Panc1 (cell line): Measurements from ENCODE around the gene NUB1. TPM values are rescaled to one million over a fixed set of nuclear protein-coding genes. Genes with fewer than 3 reads are reported as not detected.

Source experiments
- ATAC-seq: fragments of 200-7000 bp; cut with Tn5 transposase; 2 replicates; pipeline ENCODE4 v1.9.1; 2020; ENCODE audit warnings: mild to moderate bottlenecking, moderate library complexity
- BruUV-seq: library from RNA; stranded (reverse); fragments of 400-500 nt; replicated peaks from 2 replicates; lab custom pipeline; 2021; lab: Mats Ljungman, UMichigan
- CTCF ChIA-PET: fragments of 300-600 bp; sonication (Branson Sonifier 250); formaldehyde crosslinking; loops from one replicate; lab custom pipeline; 2022; ENCODE audit warnings: antibody characterized with exemption; lab: Charles Lee
- POLR2A ChIA-PET: fragments of 300-600 bp; sonication (Branson Sonifier 250); formaldehyde crosslinking; loops from one replicate; lab custom pipeline; 2022; ENCODE audit warnings: antibody characterized with exemption; lab: Charles Lee
- DNase-seq: peaks from one replicate; pipeline ENCODE4 v3.0.0-alpha.2; 2010; ENCODE audit warnings: low read depth, low spot score
- H3K27ac ChIP-seq: 2 replicates; pipeline ENCODE4 v1.5.1; 2011; ENCODE audit warnings: mild to moderate bottlenecking, low read length, inconsistent platforms
- H3K27me3 ChIP-seq: fragments of 200-500 bp; sonication (Bioruptor generic); 2 replicates; pipeline ENCODE4 v1.6.0; 2014; ENCODE audit warnings: low read length, inconsistent platforms; ENCODE audit not compliant: control insufficient read depth, insufficient read depth
- H3K36me3 ChIP-seq: fragments of 200-500 bp; sonication (Bioruptor generic); 2 replicates; pipeline ENCODE4 v1.5.1; 2014; ENCODE audit warnings: inconsistent platforms, mild to moderate bottlenecking, low read length, moderate library complexity; ENCODE audit not compliant: control insufficient read depth, insufficient read depth
- H3K4me1 ChIP-seq: 2 replicates; pipeline ENCODE4 v1.5.1; 2011; ENCODE audit warnings: inconsistent platforms, mild to moderate bottlenecking, low read length, moderate library complexity; ENCODE audit not compliant: control insufficient read depth, insufficient read depth
- H3K4me3 ChIP-seq, 2 experiments: 2 replicates each; pipeline ENCODE4 v1.5.1; 2011 to 2012; ENCODE audit warnings: low read depth in 2 of 2, low read length in 2 of 2, mild to moderate bottlenecking in 2 of 2, inconsistent platforms in 1 of 2, moderate library complexity in 1 of 2
- H3K9me3 ChIP-seq: fragments of 200-500 bp; sonication (Bioruptor generic); 2 replicates; pipeline ENCODE4 v1.5.1; 2014; ENCODE audit warnings: low read depth, mild to moderate bottlenecking, inconsistent platforms, low read length, moderate library complexity; ENCODE audit not compliant: control insufficient read depth, insufficient read depth
- POLR2AphosphoS5 ChIP-seq: IDR thresholded peaks from 2 replicates; pipeline ENCODE4 v1.6.1; 2012; ENCODE audit warnings: mild to moderate bottlenecking, low read depth, low read length, moderate library complexity
- REST ChIP-seq, 2 experiments: IDR thresholded peaks; 2 replicates each; pipeline ENCODE4 v1.6.1; 2011 to 2012; ENCODE audit warnings: low read depth in 2 of 2, control low read depth in 1 of 2, low read length in 1 of 2, mild to moderate bottlenecking in 1 of 2, moderate library complexity in 1 of 2; ENCODE audit not compliant: insufficient read depth in 1 of 2
- SIN3A ChIP-seq: IDR thresholded peaks from 2 replicates; pipeline ENCODE4 v1.6.1; 2012; ENCODE audit warnings: low read depth, mild to moderate bottlenecking, low read length, moderate library complexity, borderline replicate concordance; ENCODE audit not compliant: insufficient read depth
- TCF7L2 ChIP-seq: IDR thresholded peaks from 2 replicates; pipeline ENCODE4 v1.6.1; 2011; ENCODE audit warnings: mild to moderate bottlenecking, low read depth, low read length, inconsistent platforms
- in situ Hi-C: cut with HindIII; loops from 2 replicates; pipeline ENCODE4 v1.10.0; 2016; ENCODE audit warnings: low sequenced_read_pairs, low pct_unique_long_range_greater_than_20kb
- intact Hi-C: fragments of 100-400 bp; cut with micrococcal nuclease; formaldehyde crosslinking; loops from one replicate; pipeline ENCODE4 v1.10.0; 2022; ENCODE audit not compliant: unreplicated experiment
- total RNA-seq: library from RNA; stranded (reverse); gene quantifications from one replicate; pipeline ENCODE4 v1.2.1, GENCODE V29; 2021; ENCODE audit not compliant: unreplicated experiment
- TF ChIP-seq, protein P1 (sequence below): fragments of 450-650 bp; IDR thresholded peaks from 2 replicates; pipeline ENCODE4 v1.5.1; 2017; ENCODE audit warnings: mild to moderate bottlenecking

Gene NUB1
- total RNA-seq, 1 experiment from 2014 or later = 50.5 TPM

DNA sequence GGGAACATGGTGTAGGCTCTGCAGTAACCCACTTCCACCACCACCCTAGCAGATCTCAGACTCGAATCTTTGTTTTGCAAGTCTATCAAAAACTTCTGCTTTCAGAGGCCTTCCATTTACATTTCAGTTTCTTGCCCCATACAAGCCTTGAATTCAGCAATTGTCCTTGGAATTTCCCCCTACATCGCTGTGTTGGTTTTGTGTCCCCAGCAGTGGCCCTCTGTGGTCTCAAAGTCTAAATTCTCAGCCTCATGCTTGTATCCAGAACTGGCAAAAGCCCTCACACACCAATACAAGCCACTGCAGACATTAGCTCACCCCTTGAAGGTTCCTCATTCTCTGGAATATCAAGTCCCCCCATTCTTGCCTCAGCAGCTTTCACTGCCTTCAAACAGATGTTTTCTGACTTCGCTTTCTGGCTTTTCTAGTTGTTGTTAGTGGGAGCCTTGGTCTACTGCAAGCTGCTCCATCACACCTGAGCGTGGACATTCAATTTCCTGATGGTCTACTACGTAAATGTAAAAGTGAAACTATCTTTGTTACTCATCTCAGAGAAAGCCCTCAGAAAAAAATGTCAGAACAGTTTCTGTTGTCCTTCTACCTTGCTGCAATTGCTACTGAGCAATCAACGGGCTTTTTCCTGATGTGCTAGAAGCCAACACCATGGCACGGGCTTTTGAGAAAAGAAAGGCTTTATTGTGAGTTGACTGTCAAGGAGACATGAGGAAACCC, 1.8 kb upstream of the NUB1 start:
- H3K36me3 ChIP-seq = peaks cover 5% of the 10 kb centered on the region; the same call in 1 of the 2 replicates
- in situ Hi-C loops = no loop called here
- ChIA-PET CTCF (interaction anchor here (0.5 kb wide), 1 partner anchor 25 kb away, joined by 3 read pairs; no protein-coding TSS in a partner anchor), POLR2A (no interaction called here)
- H3K4me1 ChIP-seq = peaks cover 8% of the 10 kb centered on the region
- no peak for ATAC-seq
- intact Hi-C loops = no loop called here
- H3K27ac ChIP-seq = no peak overlapping the region
- BruUV-seq = no TSS peak
- H3K4me3 ChIP-seq = no peak overlapping the region
- H3K27me3 ChIP-seq = no peaks in the 10 kb centered on the region
- H3K9me3 ChIP-seq = no peaks in the 10 kb centered on the region
- TF ChIP-seq TCF7L2 (no peak), SIN3A (no peak), REST (IDR thresholded peaks at IDR 0.05; ENCODE audit: insufficient read depth in 1 of 2, low read depth in 2 of 2, low read length in 1 of 2) (no peak), POLR2AphosphoS5 (no peak)
- TF ChIP-seq, protein P1, sequence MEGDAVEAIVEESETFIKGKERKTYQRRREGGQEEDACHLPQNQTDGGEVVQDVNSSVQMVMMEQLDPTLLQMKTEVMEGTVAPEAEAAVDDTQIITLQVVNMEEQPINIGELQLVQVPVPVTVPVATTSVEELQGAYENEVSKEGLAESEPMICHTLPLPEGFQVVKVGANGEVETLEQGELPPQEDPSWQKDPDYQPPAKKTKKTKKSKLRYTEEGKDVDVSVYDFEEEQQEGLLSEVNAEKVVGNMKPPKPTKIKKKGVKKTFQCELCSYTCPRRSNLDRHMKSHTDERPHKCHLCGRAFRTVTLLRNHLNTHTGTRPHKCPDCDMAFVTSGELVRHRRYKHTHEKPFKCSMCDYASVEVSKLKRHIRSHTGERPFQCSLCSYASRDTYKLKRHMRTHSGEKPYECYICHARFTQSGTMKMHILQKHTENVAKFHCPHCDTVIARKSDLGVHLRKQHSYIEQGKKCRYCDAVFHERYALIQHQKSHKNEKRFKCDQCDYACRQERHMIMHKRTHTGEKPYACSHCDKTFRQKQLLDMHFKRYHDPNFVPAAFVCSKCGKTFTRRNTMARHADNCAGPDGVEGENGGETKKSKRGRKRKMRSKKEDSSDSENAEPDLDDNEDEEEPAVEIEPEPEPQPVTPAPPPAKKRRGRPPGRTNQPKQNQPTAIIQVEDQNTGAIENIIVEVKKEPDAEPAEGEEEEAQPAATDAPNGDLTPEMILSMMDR = no peak
- DNase-seq = no peak

- DNase-seq = no peak
- Histone ChIP-seq H3K27me3 (no peaks in the 10 kb centered on the region), H3K36me3 (peaks cover 11% of the 10 kb centered on the region; the same call in 1 of the 2 replicates), H3K4me3 (peak overlapping the region; percentile 65 to 90), H3K4me1 (peaks cover 11% of the 10 kb centered on the region), H3K27ac (peak overlapping the region; percentile 72; the same call in 1 of the 2 replicates), H3K9me3 (no peaks in the 10 kb centered on the region)
- ChIA-PET POLR2A (interaction anchor here (0.6 to 0.7 kb wide), 2 partner anchors 49 to 130 kb away, joined by 3 to 9 read pairs; no protein-coding TSS in a partner anchor), CTCF (interaction anchor here (0.6 to 1.7 kb wide), 4 partner anchors 9 to 30 kb away, joined by 3 to 9 read pairs (median 5); no protein-coding TSS in a partner anchor)
- peak; percentile 29; the same call in 1 of the 2 replicates for ATAC-seq
- BruUV-seq = no TSS peak
- TF ChIP-seq REST (IDR thresholded peaks at IDR 0.05; ENCODE audit: insufficient read depth in 1 of 2, low read depth in 2 of 2, low read length in 1 of 2) (no peak), TCF7L2 (no peak), SIN3A (no peak), POLR2AphosphoS5 (no peak)
- TF ChIP-seq, protein P1 = no peak
- in situ Hi-C loops = no loop called here
- intact Hi-C loops = no loop called here
Measured at GRCh38 chr7:151340794-151341356, 737 bp upstream of the NUB1 start.
